GM19099 (cell line): Measurements from ENCODE around the gene SSTR4.

ENCODE experiments used
- POLR2A ChIP-seq: IDR thresholded peaks from 3 replicates; pipeline ENCODE4 v1.6.1; 2011; ENCODE audit warnings: low read depth; ENCODE audit not compliant: insufficient read length; ENCODE audit errors: extremely low read depth

Gene SSTR4

DNA sequence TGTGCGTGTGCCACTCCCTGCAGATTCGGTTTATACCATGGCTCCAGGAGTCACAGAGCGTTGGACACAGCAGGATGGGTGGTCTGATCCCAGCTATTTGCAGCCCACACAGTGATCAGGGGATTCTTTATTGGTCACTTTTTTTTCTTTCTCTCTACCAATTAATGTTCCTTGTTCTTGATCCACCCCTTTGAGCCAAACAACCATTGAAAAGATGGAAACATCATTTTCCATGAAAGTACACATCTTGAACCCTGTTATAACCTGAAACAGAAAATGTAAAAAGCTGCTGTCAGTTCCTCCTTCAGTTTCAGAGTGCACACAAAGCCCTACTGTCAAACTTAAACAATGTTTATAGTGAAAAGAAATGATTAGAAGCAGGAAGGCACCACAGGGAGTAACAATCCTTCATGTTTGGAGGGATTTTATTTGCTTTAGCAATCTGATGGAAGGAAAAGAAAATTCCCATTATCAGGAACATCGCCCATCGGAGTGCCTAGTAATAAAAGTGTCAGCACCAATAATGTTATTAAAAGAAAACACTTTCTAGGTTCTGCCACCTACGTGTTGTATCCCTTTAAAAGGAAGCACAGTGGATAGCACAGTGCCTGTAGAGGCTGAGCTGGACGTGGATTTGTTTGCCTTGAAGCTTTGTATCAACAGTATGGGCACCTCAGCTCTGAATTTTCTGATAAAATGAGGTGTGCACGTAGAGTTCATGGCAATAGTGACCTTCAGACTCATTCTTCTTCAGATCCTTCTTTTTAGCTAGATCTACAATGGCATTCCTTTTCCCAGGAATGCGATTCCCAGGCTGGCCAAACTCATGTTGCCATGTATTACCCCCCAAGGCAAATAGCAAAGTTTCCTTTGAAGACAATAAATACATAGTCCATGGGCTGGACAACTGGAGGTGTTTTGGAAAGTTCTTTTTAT is 30.4 kb downstream of the SSTR4 start:
- no peak for TF ChIP-seq POLR2A

- TF ChIP-seq POLR2A: no peak
Measured at GRCh38 chr20:23066772-23067171, 31.7 kb downstream of the SSTR4 start.

DNA sequence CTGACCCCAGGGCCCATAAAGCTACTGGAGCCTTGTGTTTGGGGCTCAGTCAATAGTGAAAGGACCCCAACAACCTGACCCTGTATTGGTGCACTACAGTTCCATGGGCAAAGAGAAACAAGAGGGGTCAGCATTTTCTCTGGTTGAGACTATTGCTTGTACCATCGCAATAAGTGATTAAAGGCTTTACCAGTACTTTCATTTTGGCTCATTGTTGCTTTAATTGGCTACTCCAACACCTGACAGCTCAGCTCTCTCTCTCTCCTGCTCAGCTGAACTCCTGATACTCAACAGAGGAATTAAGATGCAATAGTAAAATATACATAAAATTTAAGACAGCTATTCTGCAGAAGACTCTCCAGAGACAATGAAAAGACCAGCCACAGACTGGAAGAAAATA is 33.2 kb downstream of the SSTR4 start:
- no peak for TF ChIP-seq POLR2A

DNA sequence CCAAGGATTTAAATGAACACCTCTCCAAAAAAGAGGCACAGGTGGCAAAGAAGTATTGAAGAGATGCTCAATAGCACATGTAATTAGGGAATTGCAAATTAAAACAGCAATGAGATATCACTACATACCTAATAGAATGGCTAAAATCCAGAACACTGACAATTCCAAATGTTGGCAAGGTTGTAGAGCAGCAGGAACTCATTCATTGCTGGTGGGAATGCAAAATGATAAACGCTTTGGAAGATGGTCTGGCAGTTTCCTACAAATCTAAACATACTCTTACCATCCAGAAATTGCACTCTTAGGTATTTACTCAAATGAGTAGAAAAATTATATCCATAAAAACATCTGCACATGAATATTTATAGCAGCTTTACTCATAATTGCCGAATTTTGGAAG is 34.0 kb downstream of the SSTR4 start:
- no peak for TF ChIP-seq POLR2A

DNA sequence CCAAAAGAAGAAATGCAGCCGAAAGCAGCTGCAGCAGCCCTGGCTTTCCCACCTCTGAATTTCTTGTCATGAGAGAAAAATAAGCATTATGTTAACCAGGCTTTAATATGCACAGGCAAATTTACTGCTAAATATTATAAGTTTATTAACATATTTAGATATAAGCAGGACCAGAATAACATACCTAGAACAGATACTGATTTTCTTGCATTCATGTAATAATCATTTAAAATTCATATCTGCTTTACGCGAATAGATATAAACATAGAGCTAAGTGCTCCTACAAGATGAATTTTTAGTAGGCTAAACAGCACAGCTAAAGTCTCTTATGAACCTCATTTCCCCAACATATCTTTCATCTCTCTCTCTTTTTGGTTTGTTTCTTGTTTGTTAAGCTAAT is 36.3 kb downstream of the SSTR4 start:
- TF ChIP-seq POLR2A: no peak

GRCh38 chr20:23071996-23072395 is 36.9 kb downstream of the SSTR4 start:
- TF ChIP-seq POLR2A: no peak

GRCh38 chr20:23072892-23073586 is 37.9 kb downstream of the SSTR4 start:
- no peak for TF ChIP-seq POLR2A

- no peak for TF ChIP-seq POLR2A
Measured at GRCh38 chr20:23074052-23074451, 38.9 kb downstream of the SSTR4 start.

- no peak for TF ChIP-seq POLR2A
Measured at GRCh38 chr20:23077277-23077676, 42.2 kb downstream of the SSTR4 start.

DNA sequence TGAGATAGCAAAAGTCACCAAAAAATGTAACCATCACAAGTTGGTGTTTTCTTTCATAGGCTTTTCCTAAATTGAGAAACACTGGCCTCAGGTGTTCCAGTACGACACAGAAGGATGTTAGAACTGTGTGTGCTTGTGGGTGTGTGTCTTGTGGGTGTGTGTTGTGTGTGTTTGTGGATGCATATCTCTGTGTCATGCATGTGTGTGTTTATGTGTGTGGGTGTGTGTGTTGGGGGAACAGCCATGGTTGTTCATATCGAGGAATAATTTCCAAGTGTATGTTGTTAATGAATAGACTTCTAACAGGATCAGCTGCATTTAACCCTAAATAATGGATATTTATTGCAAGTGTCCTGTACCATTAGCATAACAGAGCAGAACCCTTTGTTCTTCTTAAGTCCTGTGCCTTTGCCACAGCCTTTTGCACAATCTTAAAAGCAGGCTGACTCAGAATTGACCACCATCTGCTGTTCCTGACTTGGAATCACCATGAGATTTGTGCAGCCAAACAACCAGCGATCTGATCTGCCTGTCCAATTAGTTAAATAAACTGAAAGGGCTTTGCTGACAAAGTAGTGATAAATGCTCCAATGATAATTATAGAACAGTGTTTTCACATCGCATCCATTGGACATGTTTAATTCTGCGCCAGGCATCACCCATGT is 43.4 kb downstream of the SSTR4 start:
- no peak for TF ChIP-seq POLR2A

DNA sequence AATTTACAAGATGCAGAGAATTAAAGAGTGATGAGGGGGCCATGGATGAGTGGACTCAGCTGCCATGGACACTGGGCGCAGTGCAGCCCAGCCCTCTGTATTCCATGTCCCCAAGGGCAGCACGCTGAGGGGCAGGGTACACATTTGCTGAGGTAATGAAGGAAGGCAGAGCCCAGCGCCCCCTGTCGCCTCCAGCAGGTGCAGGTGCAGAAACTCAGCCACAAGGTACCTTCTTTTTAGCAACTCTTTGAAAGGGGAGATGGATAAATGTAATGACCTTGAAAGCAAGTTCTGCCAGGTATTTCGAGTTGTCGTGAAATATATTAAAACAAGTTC is 43.9 kb downstream of the SSTR4 start:
- TF ChIP-seq POLR2A: no peak

DNA sequence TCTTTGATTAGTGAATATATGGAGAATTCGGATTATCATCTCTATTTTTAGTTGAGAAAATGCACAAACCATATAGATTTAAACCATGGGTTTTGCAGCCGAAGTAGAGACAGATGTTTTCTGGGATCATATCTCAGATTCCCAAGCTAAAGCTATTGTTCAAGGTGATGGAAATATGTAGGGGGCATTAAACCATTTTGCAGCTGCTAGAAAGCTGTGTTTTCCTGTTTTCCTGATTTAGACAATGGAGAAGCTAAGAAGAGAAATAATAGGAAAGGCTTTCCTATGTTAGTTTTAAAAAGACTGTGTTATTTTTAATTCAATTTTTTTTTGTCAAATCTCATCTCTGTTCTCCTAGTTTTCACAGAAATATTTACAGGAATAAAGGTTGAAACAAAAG is 44.8 kb downstream of the SSTR4 start:
- no peak for TF ChIP-seq POLR2A

DNA sequence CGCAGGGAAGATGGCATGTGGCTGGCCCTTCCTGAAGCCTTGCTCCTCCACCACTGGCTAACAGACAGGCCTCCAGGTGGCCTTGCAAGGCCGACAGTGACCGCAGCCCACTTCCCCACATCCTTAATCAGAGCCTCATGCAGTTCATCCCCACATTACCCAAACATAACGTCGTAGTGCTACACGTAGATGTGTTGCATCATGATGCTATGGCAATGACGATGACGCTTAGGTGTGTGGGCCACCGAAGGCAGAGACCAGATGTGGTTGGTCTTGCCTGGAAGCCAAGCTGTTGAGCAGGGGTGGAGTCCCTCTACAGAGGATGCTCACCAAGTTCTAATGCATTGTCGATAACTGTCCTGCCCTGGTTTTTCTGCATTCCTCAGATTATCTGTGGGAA is 45.4 kb downstream of the SSTR4 start:
- no peak for TF ChIP-seq POLR2A

GRCh38 chr20:23081263-23081819 is 46.2 kb downstream of the SSTR4 start:
- no peak for TF ChIP-seq POLR2A

GRCh38 chr20:23082846-23083552 is 47.9 kb downstream of the SSTR4 start:
- TF ChIP-seq POLR2A: no peak
